T-helper 2 cell treated with Interferon-gamma antibody and Interleukin-4, amounts not matched to agents 5 μg/mL and 100 μg/mL, for 36 hours (primary cell): ENCODE measurements around the gene PLS1.
A peak's percentile ranks its signal among the peaks of the same experiment; 100 is the strongest.

Experiments
- DNase-seq: peaks from one replicate; pipeline ENCODE4 v3.0.0; 2021; ENCODE audit warnings: low spot score
- H3K27ac Mint-ChIP-seq: one replicate; pipeline ENCODE4 v1.8.0; 2021; ENCODE audit warnings: mild to moderate bottlenecking, mixed read lengths
- H3K27me3 Mint-ChIP-seq: one replicate; pipeline ENCODE4 v1.8.0; 2021; ENCODE audit warnings: low read depth, mixed read lengths
- H3K36me3 Mint-ChIP-seq: one replicate; pipeline ENCODE4 v1.8.0; 2021; ENCODE audit warnings: low read depth, mixed read lengths
- H3K4me1 Mint-ChIP-seq: one replicate; pipeline ENCODE4 v1.8.0; 2021; ENCODE audit warnings: low read depth, mixed read lengths
- H3K4me3 Mint-ChIP-seq: one replicate; pipeline ENCODE4 v1.8.0; 2022; ENCODE audit warnings: mild to moderate bottlenecking, moderate library complexity, mixed read lengths
- H3K9me3 Mint-ChIP-seq: one replicate; pipeline ENCODE4 v1.8.0; 2021; ENCODE audit warnings: mixed read lengths

The PLS1 gene

GRCh38 chr3:142660383-142660782 lies 64.2 kb downstream of the PLS1 start:
- Mint-ChIP-seq H3K9me3 (no peaks in the 10 kb centered on the region), H3K27ac (no peak overlapping the region), H3K27me3 (no peaks in the 10 kb centered on the region), H3K4me3 (no peak overlapping the region), H3K36me3 (no peaks in the 10 kb centered on the region), H3K4me1 (peaks cover 2% of the 10 kb centered on the region)
- no peak for DNase-seq

GRCh38 chr3:142660893-142661292 lies 64.7 kb downstream of the PLS1 start:
- H3K27me3 Mint-ChIP-seq = no peaks in the 10 kb centered on the region
- H3K36me3 Mint-ChIP-seq = no peaks in the 10 kb centered on the region
- H3K9me3 Mint-ChIP-seq = no peaks in the 10 kb centered on the region

DNA sequence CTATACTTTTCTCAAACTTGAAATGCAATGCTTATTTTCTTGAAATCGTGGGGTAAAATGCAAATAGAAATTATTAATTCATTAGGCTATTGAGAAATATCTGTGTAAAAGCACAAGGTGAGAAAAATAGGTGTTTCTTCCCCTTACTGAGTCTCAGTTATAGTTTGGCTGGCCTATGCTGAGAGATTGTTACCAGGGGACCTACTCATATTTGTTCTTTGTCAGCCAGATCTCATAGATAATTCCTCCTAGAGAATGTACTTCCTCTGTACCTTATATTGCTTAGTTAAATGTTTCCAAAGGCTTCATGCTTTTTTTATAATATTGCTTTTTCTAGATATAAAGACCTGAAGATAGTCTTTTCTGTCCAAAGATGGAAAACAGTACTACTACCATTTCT lies 67.7 kb downstream of the PLS1 start:
- Mint-ChIP-seq H3K27me3 (no peaks in the 10 kb centered on the region), H3K27ac (no peak overlapping the region), H3K4me1 (peaks cover 2% of the 10 kb centered on the region), H3K4me3 (no peak overlapping the region), H3K36me3 (no peaks in the 10 kb centered on the region), H3K9me3 (no peaks in the 10 kb centered on the region)
- DNase-seq = no peak

More at GRCh38 chr3:142660893-142661292, 64.7 kb downstream of the PLS1 start:
- no peak for DNase-seq
- Mint-ChIP-seq H3K4me1 (peaks cover 2% of the 10 kb centered on the region), H3K27ac (no peak overlapping the region), H3K4me3 (no peak overlapping the region)

DNA sequence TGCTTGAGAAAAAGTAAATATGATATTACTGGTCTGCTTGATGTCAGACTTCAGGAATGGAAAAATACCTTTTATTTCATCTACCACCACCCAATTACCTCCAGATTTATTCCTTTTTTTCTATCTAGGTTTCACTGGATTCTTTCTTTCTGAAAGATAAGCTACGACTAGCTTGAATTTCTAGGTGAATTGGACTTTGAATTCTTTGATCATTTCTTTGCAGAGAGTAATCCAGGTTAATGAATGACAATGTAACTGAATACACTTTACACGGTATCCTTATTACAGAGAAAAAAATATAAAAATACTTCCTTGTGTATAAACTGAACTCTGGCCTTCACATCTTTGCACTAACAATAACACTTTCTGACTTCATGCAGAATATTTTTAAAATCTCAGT lies 68.1 kb downstream of the PLS1 start:
- Mint-ChIP-seq H3K27me3 (no peaks in the 10 kb centered on the region), H3K27ac (no peak overlapping the region), H3K9me3 (no peaks in the 10 kb centered on the region), H3K4me1 (peaks cover 2% of the 10 kb centered on the region), H3K36me3 (no peaks in the 10 kb centered on the region), H3K4me3 (no peak overlapping the region)
- DNase-seq = no peak

DNA sequence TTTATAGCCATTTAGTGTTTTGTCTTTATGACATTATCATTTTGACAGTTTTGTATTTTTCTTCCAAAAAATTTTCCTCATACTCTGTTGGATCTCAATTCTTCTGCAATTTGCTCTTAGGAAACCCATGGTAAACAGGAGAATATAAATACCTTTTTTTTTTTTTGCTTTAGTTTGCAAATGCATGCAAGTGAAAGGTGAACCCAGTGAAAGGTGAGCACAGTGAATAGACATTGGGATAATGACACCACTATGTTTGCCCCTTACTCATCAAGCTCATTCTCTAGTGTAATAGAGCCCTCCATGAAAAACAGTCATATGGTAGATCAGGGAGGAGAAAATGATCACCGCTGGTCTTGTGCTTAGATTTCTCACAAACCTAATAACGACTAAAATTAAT lies 68.6 kb downstream of the PLS1 start:
- Mint-ChIP-seq H3K4me3 (no peak overlapping the region), H3K36me3 (no peaks in the 10 kb centered on the region), H3K27ac (no peak overlapping the region), H3K4me1 (peaks cover 2% of the 10 kb centered on the region), H3K27me3 (no peaks in the 10 kb centered on the region), H3K9me3 (no peaks in the 10 kb centered on the region)
- DNase-seq = no peak

DNA sequence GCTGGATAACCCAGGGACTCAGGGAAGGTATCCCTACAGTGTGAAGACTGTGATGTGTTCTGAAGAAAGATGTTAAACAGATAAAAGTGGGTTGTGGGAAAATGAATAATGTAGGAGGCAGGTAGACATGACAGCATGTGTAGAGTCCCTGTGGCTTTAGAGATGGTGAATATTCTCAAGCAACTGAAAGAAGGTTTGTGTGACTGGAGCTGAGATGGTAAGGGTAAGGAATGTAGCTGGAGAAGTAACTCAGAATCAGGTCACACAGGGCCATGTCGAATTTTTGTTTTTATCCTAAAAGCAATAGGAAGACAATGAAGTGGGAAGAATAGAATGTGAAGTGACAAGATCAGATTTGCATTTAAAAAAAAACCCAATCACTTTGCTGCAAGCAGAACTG lies 73.9 kb downstream of the PLS1 start:
- Mint-ChIP-seq H3K9me3 (no peaks in the 10 kb centered on the region), H3K27me3 (no peaks in the 10 kb centered on the region), H3K4me1 (no peaks in the 10 kb centered on the region), H3K4me3 (no peak overlapping the region), H3K27ac (no peak overlapping the region), H3K36me3 (no peaks in the 10 kb centered on the region)
- no peak for DNase-seq

DNA sequence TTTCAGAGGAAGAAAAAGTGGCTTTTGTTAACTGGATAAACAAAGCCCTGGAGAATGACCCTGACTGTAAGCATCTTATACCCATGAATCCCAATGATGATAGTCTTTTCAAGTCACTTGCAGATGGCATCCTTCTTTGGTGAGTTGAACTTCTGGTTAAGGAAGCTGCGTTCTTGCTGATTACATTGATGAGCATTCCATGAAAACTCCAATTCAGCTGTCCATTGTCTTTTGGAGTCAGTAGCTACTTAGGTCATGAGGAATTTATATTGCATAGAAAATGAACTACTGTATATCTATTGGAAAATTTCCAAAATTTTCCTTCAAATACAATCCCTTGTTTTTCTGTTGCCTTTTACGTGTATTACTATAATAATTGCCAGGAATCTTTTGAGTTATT lies 80.0 kb downstream of the PLS1 start:
- no peak for DNase-seq
- Mint-ChIP-seq H3K4me3 (no peak overlapping the region), H3K27ac (no peak overlapping the region), H3K9me3 (no peaks in the 10 kb centered on the region), H3K4me1 (no peaks in the 10 kb centered on the region), H3K36me3 (no peaks in the 10 kb centered on the region), H3K27me3 (no peaks in the 10 kb centered on the region)

- Mint-ChIP-seq H3K27ac (no peak overlapping the region), H3K27me3 (no peaks in the 10 kb centered on the region), H3K9me3 (no peaks in the 10 kb centered on the region), H3K4me3 (no peak overlapping the region), H3K36me3 (no peaks in the 10 kb centered on the region), H3K4me1 (no peaks in the 10 kb centered on the region)
- no peak for DNase-seq
Measured at GRCh38 chr3:142680710-142681109, 84.5 kb downstream of the PLS1 start.

- no peaks in the 10 kb centered on the region for H3K9me3 Mint-ChIP-seq
- no peak overlapping the region for H3K27ac Mint-ChIP-seq
- no peak for DNase-seq
- H3K4me3 Mint-ChIP-seq = no peak overlapping the region
- no peaks in the 10 kb centered on the region for H3K36me3 Mint-ChIP-seq
- H3K27me3 Mint-ChIP-seq = no peaks in the 10 kb centered on the region
- H3K4me1 Mint-ChIP-seq = no peaks in the 10 kb centered on the region
Measured at GRCh38 chr3:142690613-142691012, 94.4 kb downstream of the PLS1 start.

DNA sequence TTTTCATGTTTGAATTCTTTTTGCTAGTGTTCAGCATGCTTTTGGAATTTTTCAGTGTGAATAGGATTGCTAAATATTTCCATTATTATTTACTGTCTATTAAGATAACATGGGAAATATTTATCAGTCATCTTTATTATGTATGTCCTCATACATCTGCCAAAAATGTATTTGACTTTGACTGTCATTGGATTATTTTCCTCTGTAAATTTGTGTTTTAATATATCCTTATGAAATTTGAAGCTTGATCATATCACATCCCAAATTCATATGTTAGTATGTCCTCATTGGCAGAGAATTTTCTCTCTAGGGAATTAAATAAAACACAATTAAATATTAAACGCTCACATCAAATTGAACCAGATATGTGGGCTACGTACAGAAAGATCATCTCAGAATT lies 95.3 kb downstream of the PLS1 start:
- H3K4me1 Mint-ChIP-seq = no peaks in the 10 kb centered on the region

GRCh38 chr3:142693136-142693853 lies 97.1 kb downstream of the PLS1 start:
- Mint-ChIP-seq H3K4me1 (no peaks in the 10 kb centered on the region), H3K9me3 (no peaks in the 10 kb centered on the region), H3K4me3 (no peak overlapping the region), H3K36me3 (no peaks in the 10 kb centered on the region), H3K27me3 (no peaks in the 10 kb centered on the region), H3K27ac (no peak overlapping the region)
- DNase-seq = no peak

More for the DNA sequence above, 95.3 kb downstream of the PLS1 start:
- DNase-seq = no peak
- Mint-ChIP-seq H3K27ac (no peak overlapping the region), H3K4me3 (no peak overlapping the region), H3K9me3 (no peaks in the 10 kb centered on the region), H3K36me3 (no peaks in the 10 kb centered on the region), H3K27me3 (no peaks in the 10 kb centered on the region)

GRCh38 chr3:142694225-142694624 lies 98.0 kb downstream of the PLS1 start:
- H3K27me3 Mint-ChIP-seq = no peaks in the 10 kb centered on the region
- H3K27ac Mint-ChIP-seq = no peak overlapping the region
- no peak for DNase-seq
- H3K9me3 Mint-ChIP-seq = no peaks in the 10 kb centered on the region
- no peak overlapping the region for H3K4me3 Mint-ChIP-seq
- H3K36me3 Mint-ChIP-seq = no peaks in the 10 kb centered on the region
- H3K4me1 Mint-ChIP-seq = no peaks in the 10 kb centered on the region

GRCh38 chr3:142705198-142705597 lies 109.0 kb downstream of the PLS1 start:
- Mint-ChIP-seq H3K27me3 (no peaks in the 10 kb centered on the region), H3K9me3 (no peaks in the 10 kb centered on the region), H3K27ac (no peak overlapping the region), H3K4me1 (peaks cover 9% of the 10 kb centered on the region), H3K36me3 (no peaks in the 10 kb centered on the region), H3K4me3 (no peak overlapping the region)
- no peak for DNase-seq

DNA sequence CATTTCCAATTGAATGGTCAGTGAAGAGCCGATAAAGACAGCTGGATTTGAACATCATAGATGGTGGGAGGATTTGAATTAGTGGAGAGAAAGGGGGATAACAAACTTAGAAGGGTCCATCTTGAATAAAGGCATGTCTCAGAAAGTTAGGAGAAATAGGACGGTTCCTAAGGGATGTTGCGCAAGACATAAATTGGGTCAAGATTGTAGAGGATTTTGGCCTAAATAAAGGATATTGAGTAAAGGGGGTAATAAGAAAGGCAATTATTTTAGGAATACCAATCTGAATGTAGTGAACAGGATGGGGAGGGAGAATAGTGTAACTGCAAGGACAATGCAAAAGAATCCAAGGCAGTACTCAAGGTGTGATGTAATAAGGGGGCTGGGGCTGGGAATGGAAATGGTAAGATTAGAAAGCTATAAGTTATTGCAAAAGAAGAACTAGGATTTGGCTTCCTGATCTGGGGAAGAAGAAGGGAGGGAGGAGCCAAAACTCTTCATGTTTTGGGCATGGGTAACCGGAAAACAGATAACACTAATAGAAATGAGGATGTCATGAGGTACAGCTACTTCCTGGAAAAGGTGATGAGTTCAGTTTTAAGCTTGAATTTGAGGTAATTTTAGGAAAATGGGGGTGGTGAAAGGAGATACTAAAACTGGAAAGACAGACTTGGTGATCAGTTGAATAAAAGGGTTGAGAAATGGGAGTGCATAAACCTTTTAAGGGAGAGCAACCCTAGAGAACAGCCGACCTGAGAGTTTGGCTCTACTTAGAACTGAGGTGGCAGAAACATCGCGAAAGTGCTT lies 110.3 kb downstream of the PLS1 start:
- Mint-ChIP-seq H3K9me3 (no peaks in the 10 kb centered on the region), H3K27ac (peak overlapping the region; percentile 29)
- DNase-seq = no peak

More for the DNA sequence above, 110.3 kb downstream of the PLS1 start:
- no peaks in the 10 kb centered on the region for H3K27me3 Mint-ChIP-seq
- no peak overlapping the region for H3K4me3 Mint-ChIP-seq
- H3K36me3 Mint-ChIP-seq = no peaks in the 10 kb centered on the region
- H3K4me1 Mint-ChIP-seq = peaks cover 9% of the 10 kb centered on the region
